Fibroblast of lung (primary cell): Measurements from ENCODE around the gene CDH4. TPM values are rescaled to one million over a fixed set of nuclear protein-coding genes. Genes with fewer than 3 reads are reported as not detected.

Experiments used
- DNase-seq, 2 donors: peaks; one replicate each; pipeline versions ENCODE4 v3.0.0 to v3.0.0-alpha.2; 2010; ENCODE audit warnings: low read depth in 2 of 2
- H2AFZ ChIP-seq: 2 replicates; pipeline ENCODE4 v1.5.1; 2012; ENCODE audit warnings: low read length, control low read depth, inconsistent platforms
- H3K27ac ChIP-seq: 2 replicates; pipeline ENCODE4 v1.5.1; 2011; ENCODE audit warnings: low read length, control low read depth; ENCODE audit not compliant: insufficient read depth
- H3K27me3 ChIP-seq: 2 replicates; pipeline ENCODE4 v1.5.1; 2011; ENCODE audit warnings: mild to moderate bottlenecking, low read length; ENCODE audit not compliant: control insufficient read depth, insufficient read depth
- H3K36me3 ChIP-seq: 2 replicates; pipeline ENCODE4 v1.5.1; 2011; ENCODE audit warnings: low read length; ENCODE audit not compliant: control insufficient read depth, insufficient read depth
- H3K4me1 ChIP-seq: 2 replicates; pipeline ENCODE4 v1.5.1; 2011; ENCODE audit warnings: low read length; ENCODE audit not compliant: control insufficient read depth, insufficient read depth; ENCODE audit errors: extremely low read depth
- H3K4me2 ChIP-seq: 2 replicates; pipeline ENCODE4 v1.5.1; 2011; ENCODE audit warnings: low read length, control low read depth; ENCODE audit not compliant: insufficient read depth; ENCODE audit errors: extremely low read depth
- H3K4me3 ChIP-seq, 4 experiments: fragments of 200-600 bp in 1 of 4; sonication (generic) in 1 of 4; replicated peaks in 1 of 4; 2 replicates each; pipeline ENCODE4 v1.5.1; 2011 to 2016; ENCODE audit warnings: low read length in 4 of 4, low read depth in 3 of 4, mild to moderate bottlenecking in 3 of 4, control low read depth in 2 of 4, inconsistent platforms in 1 of 4, mixed read lengths in 1 of 4; ENCODE audit not compliant: insufficient read depth in 1 of 4; ENCODE audit errors: control extremely low read depth in 1 of 4
- H3K79me2 ChIP-seq: 2 replicates; pipeline ENCODE4 v1.5.1; 2012; ENCODE audit warnings: mild to moderate bottlenecking, low read length, inconsistent platforms; ENCODE audit not compliant: control insufficient read depth, insufficient read depth
- H3K9ac ChIP-seq: 2 replicates; pipeline ENCODE4 v1.5.1; 2011; ENCODE audit warnings: mild to moderate bottlenecking, low read length, control low read depth; ENCODE audit not compliant: insufficient read depth
- H3K9me3 ChIP-seq: 2 replicates; pipeline ENCODE4 v1.5.1; 2012; ENCODE audit warnings: low read depth, low read length; ENCODE audit not compliant: control insufficient read depth, insufficient read depth
- H4K20me1 ChIP-seq: 2 replicates; pipeline ENCODE4 v1.5.1; 2011; ENCODE audit warnings: low read length; ENCODE audit not compliant: control insufficient read depth, insufficient read depth; ENCODE audit errors: extremely low read depth
- EZH2 ChIP-seq: IDR thresholded peaks from 2 replicates; pipeline ENCODE4 v1.5.1; 2012; ENCODE audit warnings: low read length, control low read depth, mild to moderate bottlenecking; ENCODE audit errors: missing control alignments
- polyA plus RNA-seq, 2 donors: library from polyadenylated mRNA; depleted of rRNA in 1 of 2; stranded (reverse) in 1 of 2; unstranded in 1 of 2; fragments of >200 nt; gene quantifications; 2 replicates each; pipeline ENCODE4 v1.2.1, GENCODE V29; 2011 to 2012; ENCODE audit warnings: missing spikeins in 1 of 2
- total RNA-seq: library from RNA; depleted of rRNA; stranded (reverse); fragments of >200 nt; gene quantifications from 2 replicates; pipeline ENCODE4 v1.2.1, GENCODE V29; 2014
- TF ChIP-seq, protein P1 (sequence below), 2 donors: IDR thresholded peaks in 1 of 2; conservative IDR thresholded peaks in 1 of 2; 1 replicate in 1 of 2; 2 replicates in 1 of 2; pipeline ENCODE4 v1.5.1; 2011 to 2012; ENCODE audit warnings: low read length in 2 of 2, control low read depth in 1 of 2, inconsistent platforms in 1 of 2, low read depth in 1 of 2, mild to moderate bottlenecking in 1 of 2

CDH4 gene
- total and polyA plus RNA-seq, 2 donors (not counting 1 experiment from before 2014, with no cell fraction given) = 4.8 to 6.8 TPM

DNA sequence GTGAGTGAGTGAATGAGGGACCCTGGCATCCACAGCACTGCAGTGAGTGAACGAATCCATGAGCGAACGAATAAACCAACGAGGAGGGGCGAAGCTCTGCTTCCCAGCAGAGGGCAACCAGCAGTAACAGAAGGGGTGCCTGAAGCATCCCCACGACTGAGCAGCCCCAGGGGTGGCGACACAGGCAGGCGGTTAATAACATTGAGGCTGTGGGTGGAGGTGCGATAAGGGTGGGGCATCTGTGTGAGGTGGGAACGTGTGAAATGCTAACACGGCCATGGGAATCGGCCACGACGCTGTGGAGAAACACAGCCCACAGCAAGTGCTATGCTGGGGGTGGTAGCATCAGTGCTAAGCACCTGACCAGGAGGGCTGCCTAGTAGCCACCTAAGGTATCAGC is 737.7 kb downstream of the CDH4 start:
- H3K9me3 ChIP-seq = no peaks in the 10 kb centered on the region
- H3K27ac ChIP-seq = no peak overlapping the region
- H4K20me1 ChIP-seq = no peaks in the 10 kb centered on the region
- H3K27me3 ChIP-seq = no peaks in the 10 kb centered on the region
- no peak for DNase-seq
- H2AFZ ChIP-seq = no peak overlapping the region
- H3K79me2 ChIP-seq = no peaks in the 10 kb centered on the region
- no peak overlapping the region for H3K4me3 ChIP-seq
- H3K36me3 ChIP-seq = peaks cover 10% of the 10 kb centered on the region
- no peak overlapping the region for H3K4me2 ChIP-seq
- no peak overlapping the region for H3K9ac ChIP-seq
- H3K4me1 ChIP-seq = no peaks in the 10 kb centered on the region
- TF ChIP-seq EZH2 = no peak
- TF ChIP-seq, protein P1, sequence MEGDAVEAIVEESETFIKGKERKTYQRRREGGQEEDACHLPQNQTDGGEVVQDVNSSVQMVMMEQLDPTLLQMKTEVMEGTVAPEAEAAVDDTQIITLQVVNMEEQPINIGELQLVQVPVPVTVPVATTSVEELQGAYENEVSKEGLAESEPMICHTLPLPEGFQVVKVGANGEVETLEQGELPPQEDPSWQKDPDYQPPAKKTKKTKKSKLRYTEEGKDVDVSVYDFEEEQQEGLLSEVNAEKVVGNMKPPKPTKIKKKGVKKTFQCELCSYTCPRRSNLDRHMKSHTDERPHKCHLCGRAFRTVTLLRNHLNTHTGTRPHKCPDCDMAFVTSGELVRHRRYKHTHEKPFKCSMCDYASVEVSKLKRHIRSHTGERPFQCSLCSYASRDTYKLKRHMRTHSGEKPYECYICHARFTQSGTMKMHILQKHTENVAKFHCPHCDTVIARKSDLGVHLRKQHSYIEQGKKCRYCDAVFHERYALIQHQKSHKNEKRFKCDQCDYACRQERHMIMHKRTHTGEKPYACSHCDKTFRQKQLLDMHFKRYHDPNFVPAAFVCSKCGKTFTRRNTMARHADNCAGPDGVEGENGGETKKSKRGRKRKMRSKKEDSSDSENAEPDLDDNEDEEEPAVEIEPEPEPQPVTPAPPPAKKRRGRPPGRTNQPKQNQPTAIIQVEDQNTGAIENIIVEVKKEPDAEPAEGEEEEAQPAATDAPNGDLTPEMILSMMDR (conservative IDR thresholded peaks at IDR 0.05 in 1 of 2, IDR thresholded peaks at IDR 0.05 in 1 of 2; ENCODE audit: low read depth in 1 of 2, low read length in 2 of 2) = no peak
